H7 (cell line): ENCODE data around the gene NGF. TPM values are rescaled to one million over a fixed set of nuclear protein-coding genes. Genes with fewer than 3 reads are reported as not detected.

Source experiments
- DNase-seq: peaks from one replicate; pipeline ENCODE4 v3.0.0; 2012
- H3K27me3 ChIP-seq: 2 replicates; pipeline ENCODE4 v1.6.0; 2011; ENCODE audit warnings: mild to moderate bottlenecking, low read length; ENCODE audit not compliant: control insufficient read depth, insufficient read depth
- H3K36me3 ChIP-seq: replicated peaks from 2 replicates; pipeline ENCODE4 v1.5.1; 2011; ENCODE audit warnings: low read length; ENCODE audit not compliant: control insufficient read depth, insufficient read depth
- H3K4me3 ChIP-seq: 2 replicates; pipeline ENCODE4 v1.5.1; 2011; ENCODE audit warnings: low read depth, mild to moderate bottlenecking, control low read depth, low read length, moderate library complexity; ENCODE audit not compliant: insufficient read depth
- total RNA-seq: library from RNA; depleted of rRNA; stranded (reverse); fragments of >200 nt; shearing (Covaris generic); gene quantifications from 2 replicates; pipeline ENCODE4 v1.2.3, GENCODE V29; 2014; rRNA removed

The NGF gene
- total RNA-seq, 1 experiment from 2014 or later: 0.14 TPM

DNA sequence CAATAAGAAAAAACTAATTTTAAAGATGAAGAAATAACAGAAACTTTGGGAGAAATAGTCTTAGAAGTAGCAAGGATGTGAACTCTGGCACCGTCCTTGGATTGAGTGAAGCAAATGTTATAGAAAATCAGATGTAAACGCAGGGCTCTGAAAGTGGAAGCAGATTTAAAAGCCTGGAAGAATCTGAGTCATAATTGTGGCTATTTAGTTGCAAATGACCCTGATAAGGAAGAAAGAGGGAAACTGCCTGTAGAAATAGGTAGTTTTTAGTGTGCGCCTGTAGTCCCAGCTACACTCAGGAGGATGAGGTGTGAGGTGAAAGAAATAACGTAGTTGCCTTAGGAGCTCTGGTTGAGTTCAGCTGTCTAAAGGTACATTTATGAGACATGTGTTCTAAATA, 101.0 kb downstream of the NGF start:
- no peaks in the 10 kb centered on the region for H3K36me3 ChIP-seq
- no peak overlapping the region for H3K4me3 ChIP-seq
- DNase-seq: no peak
- no peaks in the 10 kb centered on the region for H3K27me3 ChIP-seq

Other genes with a start within 250 kb of the NGF start
- 5.1 and 5.3 TPM in 2 replicates for gene TSPAN2, start 248.7 kb downstream of the NGF start, total RNA-seq